ENCODE results near the gene CD81. TPM values are rescaled to one million over a fixed set of nuclear protein-coding genes. Genes with fewer than 3 reads are reported as not detected.

Gene CD81
- total and polyA plus RNA-seq, 10 of the 15 experiments (the other 5 are each of a cell fraction or from before 2014, with no cell fraction given) = 2.0 to 145 (median 57.2) TPM

DNA sequence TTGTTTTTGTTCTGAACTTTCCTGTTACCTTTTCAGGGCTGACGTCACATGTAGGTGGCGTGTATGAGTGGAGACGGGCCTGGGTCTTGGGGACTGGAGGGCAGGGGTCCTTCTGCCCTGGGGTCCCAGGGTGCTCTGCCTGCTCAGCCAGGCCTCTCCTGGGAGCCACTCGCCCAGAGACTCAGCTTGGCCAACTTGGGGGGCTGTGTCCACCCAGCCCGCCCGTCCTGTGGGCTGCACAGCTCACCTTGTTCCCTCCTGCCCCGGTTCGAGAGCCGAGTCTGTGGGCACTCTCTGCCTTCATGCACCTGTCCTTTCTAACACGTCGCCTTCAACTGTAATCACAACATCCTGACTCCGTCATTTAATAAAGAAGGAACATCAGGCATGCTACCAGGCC, 19.9 kb downstream of the CD81 start:
- FAIRE-seq = no peak
- POLR2A ChIA-PET = no interaction called here

More for the DNA sequence above, 19.9 kb downstream of the CD81 start:
- H3K4me3 ChIP-seq = no peak overlapping the region
- no TSS peak for BruUV-seq (replicated peaks)
- peaks cover 27% of the 10 kb centered on the region for H3K4me1 ChIP-seq (ENCODE audit: control insufficient read depth, insufficient read depth, low read length)
- no peak overlapping the region for H3K9ac ChIP-seq (ENCODE audit: control insufficient read depth, insufficient read depth, low read length)
- ChIA-PET CTCF (no interaction called here), SMC1A (ENCODE audit: uncharacterized antibody, unreplicated experiment) (no interaction called here), RAD21 (ENCODE audit: unreplicated experiment) (no interaction called here)
- H3K27me3 ChIP-seq (replicated peaks in 1 of 2; ENCODE audit: control insufficient read depth in 2 of 2, insufficient read depth in 2 of 2, low read length in 1 of 2) = no peaks in the 10 kb centered on the region
- peaks cover 23% of the 10 kb centered on the region for H3K79me2 ChIP-seq (ENCODE audit: control insufficient read depth, insufficient read depth, low read length)
- H2AFZ ChIP-seq (ENCODE audit: control insufficient read depth, low read depth, low read length) = no peak overlapping the region
- intact Hi-C loops (cut with micrococcal nuclease; ENCODE audit: unreplicated experiment) = no loop called here
- H3K27ac ChIP-seq (ENCODE audit: control insufficient read depth, insufficient read depth) = no peak overlapping the region
- DNase-seq (ENCODE audit: low read depth, low spot score) = no peak
- in situ Hi-C loops (cut with MboI) = loop anchor here (25.0 kb wide), 1 partner anchor 1585 kb away; the partner anchor contains the start of genes PIDD1, PNPLA2 and RPLP2
- H3K4me2 ChIP-seq (ENCODE audit: control insufficient read depth, insufficient read depth) = no peak overlapping the region
- TF ChIP-seq TBL1XR1 (IDR thresholded peaks at IDR 0.05; ENCODE audit: low read depth, low read length) (no peak), ZNF207 (IDR thresholded peaks at IDR 0.05; ENCODE audit: borderline replicate concordance) (no peak), PRDM15 (CRISPR knock-in tag; IDR thresholded peaks at IDR 0.05) (no peak), CEBPB (IDR thresholded peaks at IDR 0.05; ENCODE audit: borderline replicate concordance in 1 of 2, low read depth in 2 of 2, low read length in 2 of 2) (no peak), NKRF (conservative IDR thresholded peaks at IDR 0.05) (no peak), RCOR1 (conservative IDR thresholded peaks at IDR 0.05; ENCODE audit: low read depth, low read length) (no peak), BMI1 (IDR thresholded peaks at IDR 0.05; ENCODE audit: borderline replicate concordance) (no peak), MEF2A (IDR thresholded peaks at IDR 0.05; ENCODE audit: insufficient read depth, low read depth, low read length) (no peak), RB1 (IDR thresholded peaks at IDR 0.05; ENCODE audit: borderline replicate concordance) (no peak), JUNB (IDR thresholded peaks at IDR 0.05) (no peak)
- TF ChIP-seq, protein P1, sequence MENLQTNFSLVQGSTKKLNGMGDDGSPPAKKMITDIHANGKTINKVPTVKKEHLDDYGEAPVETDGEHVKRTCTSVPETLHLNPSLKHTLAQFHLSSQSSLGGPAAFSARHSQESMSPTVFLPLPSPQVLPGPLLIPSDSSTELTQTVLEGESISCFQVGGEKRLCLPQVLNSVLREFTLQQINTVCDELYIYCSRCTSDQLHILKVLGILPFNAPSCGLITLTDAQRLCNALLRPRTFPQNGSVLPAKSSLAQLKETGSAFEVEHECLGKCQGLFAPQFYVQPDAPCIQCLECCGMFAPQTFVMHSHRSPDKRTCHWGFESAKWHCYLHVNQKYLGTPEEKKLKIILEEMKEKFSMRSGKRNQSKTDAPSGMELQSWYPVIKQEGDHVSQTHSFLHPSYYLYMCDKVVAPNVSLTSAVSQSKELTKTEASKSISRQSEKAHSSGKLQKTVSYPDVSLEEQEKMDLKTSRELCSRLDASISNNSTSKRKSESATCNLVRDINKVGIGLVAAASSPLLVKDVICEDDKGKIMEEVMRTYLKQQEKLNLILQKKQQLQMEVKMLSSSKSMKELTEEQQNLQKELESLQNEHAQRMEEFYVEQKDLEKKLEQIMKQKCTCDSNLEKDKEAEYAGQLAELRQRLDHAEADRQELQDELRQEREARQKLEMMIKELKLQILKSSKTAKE (IDR thresholded peaks at IDR 0.05; ENCODE audit: low read depth, poor library complexity, severe bottlenecking) = no peak
- TF ChIP-seq, protein P2, sequence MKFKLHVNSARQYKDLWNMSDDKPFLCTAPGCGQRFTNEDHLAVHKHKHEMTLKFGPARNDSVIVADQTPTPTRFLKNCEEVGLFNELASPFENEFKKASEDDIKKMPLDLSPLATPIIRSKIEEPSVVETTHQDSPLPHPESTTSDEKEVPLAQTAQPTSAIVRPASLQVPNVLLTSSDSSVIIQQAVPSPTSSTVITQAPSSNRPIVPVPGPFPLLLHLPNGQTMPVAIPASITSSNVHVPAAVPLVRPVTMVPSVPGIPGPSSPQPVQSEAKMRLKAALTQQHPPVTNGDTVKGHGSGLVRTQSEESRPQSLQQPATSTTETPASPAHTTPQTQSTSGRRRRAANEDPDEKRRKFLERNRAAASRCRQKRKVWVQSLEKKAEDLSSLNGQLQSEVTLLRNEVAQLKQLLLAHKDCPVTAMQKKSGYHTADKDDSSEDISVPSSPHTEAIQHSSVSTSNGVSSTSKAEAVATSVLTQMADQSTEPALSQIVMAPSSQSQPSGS (IDR thresholded peaks at IDR 0.05; ENCODE audit: low read length) = no peak
- H4K20me1 ChIP-seq (ENCODE audit: control insufficient read depth, insufficient read depth) = no peaks in the 10 kb centered on the region; the same call in 1 of the 2 replicates
- H3K9me3 ChIP-seq (replicated peaks; ENCODE audit: control insufficient read depth, insufficient read depth, low read length) = no peaks in the 10 kb centered on the region
- WGBS (ENCODE audit: insufficient coverage, insufficient replicate concordance, low lambda C conversion rate, missing lambda C conversion rate) = 89% methylated on average over 12 of the region's 12 CpGs
- H3K36me3 ChIP-seq (ENCODE audit: control insufficient read depth in 2 of 2, insufficient read depth in 2 of 2, low read length in 1 of 2) = peaks cover 0 to 40% of the 10 kb centered on the region in 2 experiments; a peak in 3 of 4 replicates
- no peak for ATAC-seq

Data from GM12878 (cell line).